Fibroblast of skin of left quadriceps (primary cell): ENCODE results near the gene TMEM132D.
A peak's percentile ranks its signal among the peaks of the same experiment; 100 is the strongest.
"Not testable (repeated sequence)": the region's sequence is repeated elsewhere in the genome, so short reads cannot be mapped to it uniquely, and the experiment has no call there.

Source experiments
- DNase-seq, 2 experiments: peaks; one replicate each; pipeline ENCODE4 v3.0.0-alpha.2; 2013; ENCODE audit warnings: low read depth in 2 of 2

The TMEM132D gene

DNA sequence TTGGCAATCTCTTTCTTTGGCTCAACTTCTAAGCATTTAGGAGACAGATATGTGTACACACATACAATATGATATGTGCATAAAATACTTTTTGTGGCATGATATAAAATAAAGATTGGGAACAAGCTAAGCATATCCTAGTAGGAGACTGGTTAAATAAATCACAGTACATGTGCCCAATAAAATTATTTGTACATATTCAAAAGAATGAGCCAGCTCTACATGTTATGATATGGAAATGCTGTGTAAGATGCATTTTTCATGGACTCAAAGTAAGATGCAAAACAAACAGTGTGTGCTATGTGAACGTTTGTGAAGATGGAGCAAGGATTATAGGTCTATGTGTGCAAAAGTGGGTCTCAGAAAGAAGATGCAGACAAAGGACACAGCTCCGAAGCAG, 311.4 kb downstream of the TMEM132D start:
- DNase-seq, result no peak

DNA sequence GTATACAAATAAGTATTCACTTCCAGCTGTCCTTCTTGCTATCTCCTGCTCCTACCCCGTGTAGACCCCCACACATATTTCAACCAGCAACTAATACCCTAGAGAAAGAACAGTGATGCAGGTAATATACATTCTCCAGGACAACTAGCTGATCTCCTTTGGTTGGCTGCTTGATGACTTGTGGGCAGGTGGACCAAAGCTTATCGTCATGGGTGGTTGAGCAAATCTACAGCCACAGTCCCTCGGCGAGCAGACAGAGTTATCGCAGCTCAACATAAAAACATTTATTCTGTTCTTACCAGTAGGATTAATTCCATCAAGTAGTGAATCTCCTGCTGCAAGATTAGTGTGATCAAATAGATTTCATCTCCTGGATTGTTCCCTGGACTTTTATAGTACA, 314.3 kb downstream of the TMEM132D start:
- DNase-seq, result no peak

DNA sequence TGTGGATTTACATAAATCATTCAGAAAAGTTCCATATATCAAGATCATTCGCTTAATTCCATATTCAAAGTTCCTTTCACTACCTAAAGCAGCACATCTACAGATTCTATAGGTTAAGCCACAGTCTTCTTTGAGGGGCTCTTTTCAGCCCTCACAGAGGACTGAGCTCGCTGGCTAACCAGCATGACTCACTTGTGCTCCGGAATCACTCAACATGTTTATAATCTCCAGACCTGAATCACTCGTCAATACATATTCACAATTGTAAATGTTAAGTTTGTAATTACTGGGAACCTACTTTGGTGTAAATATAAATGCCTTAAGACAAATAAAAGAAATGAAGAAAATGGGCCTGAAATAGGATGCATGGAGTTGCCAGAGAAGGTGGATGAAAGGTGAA, 315.7 kb downstream of the TMEM132D start:
- no peak for DNase-seq

DNA sequence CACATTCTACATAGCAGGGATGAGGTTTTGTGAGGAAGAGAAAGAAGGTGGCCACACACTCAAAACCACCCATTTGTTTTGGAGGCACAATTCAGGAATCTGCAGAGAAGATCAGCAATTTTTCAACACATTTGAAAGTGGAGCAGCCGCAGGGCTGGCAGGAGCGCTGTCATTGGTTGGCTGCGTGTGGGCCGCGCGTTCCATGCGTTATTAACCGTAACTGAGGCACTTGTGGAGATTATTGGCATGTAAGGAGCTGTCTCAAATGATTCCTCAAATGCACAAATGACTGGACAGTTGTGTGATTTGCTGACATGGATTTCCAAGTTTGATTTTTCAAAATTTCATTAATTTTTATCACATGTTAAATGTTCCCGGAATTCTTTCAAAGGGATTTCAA, 318.5 kb downstream of the TMEM132D start:
- no peak for DNase-seq

DNA sequence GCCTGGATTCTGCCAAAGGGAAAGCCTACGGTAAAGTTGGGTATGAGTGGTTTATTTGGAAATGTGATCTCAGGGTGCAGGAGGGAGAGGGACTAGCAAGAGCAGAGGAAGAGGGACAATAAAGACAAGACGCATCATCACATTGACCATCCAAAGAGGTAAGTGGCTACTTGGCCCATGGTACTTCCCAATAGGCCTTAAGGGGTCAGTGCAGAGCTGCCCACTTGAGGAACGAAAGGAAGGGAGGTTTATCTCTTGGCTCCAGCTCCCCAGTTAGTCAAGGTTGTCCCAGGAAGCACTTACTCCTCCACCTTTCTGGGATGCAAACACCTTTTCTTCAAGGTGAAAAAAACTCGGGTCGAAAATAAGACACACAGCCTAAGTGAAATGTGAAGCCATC, 323.9 kb downstream of the TMEM132D start:
- no peak for DNase-seq

DNA sequence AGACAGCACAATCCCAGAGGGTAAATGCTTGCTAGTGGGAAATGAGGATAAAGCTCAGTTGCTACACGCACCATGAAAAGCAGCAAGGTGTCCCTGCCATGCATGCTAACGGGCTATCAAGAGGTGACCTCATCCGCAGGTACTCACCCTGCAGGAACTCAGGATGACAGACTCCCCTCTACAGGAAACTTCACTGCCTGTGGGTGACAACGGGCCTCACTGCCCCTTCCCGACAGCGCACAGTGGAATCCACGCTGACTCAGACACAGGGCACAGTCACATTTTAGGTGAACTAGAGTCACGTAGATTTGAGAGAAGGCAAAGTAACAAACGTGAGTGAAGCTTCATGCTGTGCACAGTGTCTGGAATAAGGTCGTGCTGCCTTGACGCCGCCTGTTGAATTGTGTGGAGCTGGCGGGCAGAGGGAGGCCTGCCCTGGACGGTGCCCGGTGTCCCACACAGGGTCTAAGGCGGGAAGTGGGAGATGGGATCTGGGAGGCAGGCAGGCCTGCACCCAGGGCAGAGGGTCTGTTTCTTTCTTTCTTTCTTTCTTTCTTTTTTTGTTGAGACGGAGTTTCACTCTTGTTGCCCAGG, 331.8 kb downstream of the TMEM132D start:
- DNase-seq, result no peak

DNA sequence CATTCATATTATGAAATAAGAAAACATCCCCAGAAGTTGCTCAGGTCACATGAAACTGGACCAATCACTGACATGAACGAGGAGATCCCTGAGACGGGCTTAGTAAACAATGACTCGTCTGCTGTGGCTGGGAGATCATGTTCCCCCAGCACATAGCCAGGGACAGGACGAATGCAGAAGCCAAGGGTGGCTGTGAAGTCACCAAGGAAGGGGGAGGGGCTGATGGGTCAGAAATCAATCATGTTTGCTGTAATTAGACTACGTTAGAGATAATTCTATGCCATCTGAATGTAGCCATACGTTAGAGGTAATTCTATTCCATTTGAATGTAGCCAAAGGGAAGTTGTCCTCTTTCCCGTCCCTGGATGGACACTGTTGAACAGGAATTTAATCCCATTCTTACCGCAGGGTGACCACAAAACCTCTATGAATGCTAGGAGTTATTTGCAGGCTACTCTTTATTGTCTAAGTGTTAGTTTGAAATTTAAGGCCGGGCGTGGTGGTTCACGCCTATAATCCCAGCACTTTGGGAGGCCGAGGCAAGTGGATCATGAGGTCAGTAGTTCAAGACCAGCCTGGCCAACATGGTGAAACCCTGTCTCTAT, 332.9 kb downstream of the TMEM132D start:
- no peak for DNase-seq

DNA sequence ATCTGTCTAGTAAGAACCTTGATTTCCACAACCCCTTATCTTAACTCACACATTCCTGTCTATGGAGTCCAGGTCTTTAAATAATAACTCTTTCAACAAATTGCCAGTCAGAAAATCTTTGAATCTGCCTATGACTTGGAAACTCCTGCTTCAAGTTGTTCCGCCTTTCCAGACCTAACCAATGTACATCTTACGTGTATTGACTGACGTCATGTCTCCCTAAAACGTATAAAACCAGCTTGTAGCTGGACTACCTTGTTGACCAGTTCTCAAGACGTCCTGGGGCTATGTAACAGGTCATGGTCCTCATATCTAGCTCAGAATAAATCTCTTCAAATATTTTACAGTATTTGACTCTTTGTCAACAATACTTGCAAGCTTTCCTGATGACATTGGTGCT, 337.0 kb downstream of the TMEM132D start:
- no peak for DNase-seq

DNA sequence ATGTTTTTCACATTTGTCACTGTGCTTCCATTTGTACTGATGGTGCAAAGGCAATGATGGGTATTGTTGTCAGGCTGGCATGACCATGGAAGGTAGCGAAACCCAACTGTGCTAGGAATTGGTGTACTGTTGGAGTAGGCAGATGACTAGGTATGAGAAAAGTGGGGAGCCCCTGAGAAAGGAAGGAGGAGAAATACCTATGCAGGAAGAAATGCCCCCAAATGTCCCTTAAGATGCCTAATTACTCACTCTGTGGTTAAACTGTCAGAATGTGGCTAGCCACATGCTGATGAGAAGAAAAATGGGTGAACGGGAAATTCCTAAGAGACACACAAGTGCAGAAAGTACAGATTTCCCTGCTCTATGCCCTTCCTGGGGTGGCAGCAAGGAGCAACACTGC, 339.1 kb downstream of the TMEM132D start:
- DNase-seq, result no peak

DNA sequence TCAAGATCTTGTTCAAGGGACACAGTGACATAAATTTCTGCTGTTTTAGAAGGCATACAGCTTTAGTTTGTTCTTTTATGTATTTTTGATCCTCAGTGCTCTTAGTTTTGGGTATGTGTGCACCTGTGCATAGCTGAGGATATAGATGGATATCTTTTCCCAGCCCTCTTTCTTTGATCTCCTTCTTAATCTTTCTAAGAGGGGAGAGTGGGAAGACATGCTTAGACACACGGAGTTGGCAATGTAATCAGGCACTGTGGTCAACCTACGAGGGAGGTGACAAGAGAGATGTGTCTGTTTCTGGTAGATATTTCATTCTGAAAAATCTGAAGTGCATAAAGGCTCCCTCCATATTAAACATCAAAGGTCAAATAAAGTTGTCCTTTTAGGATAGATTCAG, 340.6 kb downstream of the TMEM132D start:
- DNase-seq, result no peak

DNA sequence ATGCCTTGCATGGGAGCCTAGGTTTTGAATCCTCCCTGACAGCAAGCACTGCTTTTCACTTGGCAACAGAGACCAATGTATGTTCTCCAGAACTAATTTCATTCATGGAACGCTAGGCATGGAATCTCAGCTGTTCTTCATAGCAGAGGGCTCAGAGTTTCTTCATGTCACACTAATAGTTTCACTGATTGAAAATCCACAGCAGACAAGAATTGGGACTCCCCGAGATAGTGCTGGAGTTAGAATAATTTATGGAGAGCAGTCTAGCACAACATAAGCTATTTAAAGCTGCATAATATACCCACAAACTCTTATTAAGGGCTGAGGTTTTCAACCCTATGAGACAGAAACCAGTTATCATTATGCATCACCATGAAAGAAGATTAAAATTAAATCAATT, 342.5 kb downstream of the TMEM132D start:
- no peak for DNase-seq

DNA sequence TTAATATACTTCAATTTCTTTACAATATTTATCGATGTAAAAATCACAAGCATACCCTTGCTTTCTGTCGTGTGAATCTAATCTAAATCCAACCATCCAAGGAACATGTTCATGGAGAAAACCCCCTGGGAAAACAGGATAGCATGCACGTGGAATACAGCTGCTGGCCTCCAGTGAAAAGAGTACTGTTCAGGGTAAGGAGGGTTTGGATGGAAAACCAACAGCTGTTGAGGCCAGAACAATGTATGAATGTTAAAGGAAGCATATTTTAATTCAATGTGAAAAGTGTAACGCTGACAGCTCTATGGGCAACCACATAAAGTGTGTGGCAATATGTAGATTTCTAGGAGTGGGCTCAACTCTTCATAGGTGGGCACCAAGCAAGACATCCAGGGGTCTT, 344.0 kb downstream of the TMEM132D start:
- DNase-seq, result no peak

DNA sequence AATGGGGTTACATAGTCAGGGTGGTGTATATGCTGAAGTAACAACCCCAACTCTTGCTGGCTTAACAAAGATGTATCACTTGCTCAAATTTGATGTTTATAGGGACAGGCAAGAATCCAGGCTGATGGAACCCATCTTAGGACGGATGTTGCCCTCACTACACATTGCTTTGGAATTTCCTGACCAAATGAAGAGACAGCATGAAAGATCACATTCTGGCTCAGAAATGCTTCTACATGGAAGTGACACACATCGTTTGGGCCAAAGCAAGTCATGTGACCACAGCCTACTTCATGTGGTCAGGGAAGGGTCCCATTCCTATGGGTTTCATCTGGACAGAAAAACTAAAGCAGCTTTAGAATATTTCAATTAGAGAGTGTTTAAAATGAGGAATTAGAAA, 345.8 kb downstream of the TMEM132D start:
- DNase-seq, result peak; percentile 7 to 20

DNA sequence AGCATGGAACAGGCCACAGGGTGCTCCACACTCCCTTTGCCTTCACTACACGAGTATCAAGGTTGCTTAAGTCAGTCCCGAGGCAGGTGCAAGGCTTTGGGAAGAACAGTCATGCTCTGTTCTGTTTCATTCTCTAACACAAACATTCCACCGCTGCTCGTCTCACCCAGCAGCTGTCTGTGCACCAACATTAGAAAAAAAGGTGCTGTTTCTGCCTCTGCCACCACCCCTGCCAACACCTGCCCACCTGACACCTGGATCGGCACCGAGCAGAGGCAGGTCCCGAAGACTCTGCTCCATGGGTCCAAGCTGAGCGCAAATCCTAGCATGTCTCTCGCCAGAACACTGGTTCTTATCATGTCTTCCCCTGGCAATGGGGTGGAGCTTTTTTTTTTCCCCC, 347.7 kb downstream of the TMEM132D start:
- DNase-seq, result no peak

DNA sequence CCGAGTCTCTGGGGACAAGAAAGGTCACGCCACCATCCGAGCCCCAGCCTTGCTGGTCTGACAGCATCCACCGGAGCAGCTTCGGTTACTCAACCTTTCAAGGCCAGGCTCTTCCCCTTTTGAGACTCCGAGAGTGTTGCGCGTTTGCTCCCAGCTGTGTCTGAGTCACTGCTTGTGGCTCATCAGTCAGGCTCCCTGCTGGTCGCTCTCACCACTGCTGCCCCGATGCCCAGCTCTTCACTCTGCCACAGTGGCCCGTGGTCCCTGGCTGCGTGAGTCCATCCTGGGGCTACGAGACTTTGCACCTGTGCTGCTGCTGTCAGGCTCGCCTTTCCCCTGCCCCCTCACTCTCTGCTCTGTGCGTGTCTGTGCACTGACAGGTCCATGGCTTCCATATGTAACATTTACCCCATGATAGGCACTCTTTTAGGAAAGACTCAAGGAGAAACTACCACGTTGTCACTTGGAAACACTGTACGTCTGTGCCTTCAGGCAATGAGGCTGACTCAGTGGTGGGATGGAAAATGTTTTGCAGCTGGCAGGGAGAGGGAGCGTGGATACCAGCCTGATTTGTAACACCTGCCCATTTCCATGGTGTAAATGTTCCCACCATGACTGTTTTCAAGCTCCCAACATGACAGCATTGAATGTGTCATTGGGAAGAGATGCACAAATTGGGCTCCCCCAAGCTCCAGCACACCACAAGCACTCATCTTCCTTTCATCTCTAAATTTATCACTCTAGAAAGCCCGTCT, 350.7 kb downstream of the TMEM132D start:
- DNase-seq, result no peak

DNA sequence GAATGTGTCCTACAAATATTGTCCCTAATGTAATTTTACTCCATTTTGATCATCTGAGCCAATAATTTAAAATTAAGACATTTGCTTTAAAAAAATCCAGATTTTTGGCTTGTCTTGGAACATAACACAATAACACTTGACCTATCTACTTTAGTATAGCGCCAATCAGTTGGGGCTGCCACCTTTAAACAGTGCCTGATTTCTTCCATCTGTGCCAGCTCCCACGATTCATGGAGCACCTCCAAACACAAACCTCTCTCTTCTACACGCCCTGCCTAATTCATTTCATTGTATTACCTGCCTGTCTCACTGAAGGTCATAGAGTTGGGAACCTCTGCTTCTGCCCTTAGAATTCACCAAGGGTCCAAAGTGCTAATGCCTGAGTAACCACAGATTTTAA, 352.4 kb downstream of the TMEM132D start:
- DNase-seq, result no peak

DNA sequence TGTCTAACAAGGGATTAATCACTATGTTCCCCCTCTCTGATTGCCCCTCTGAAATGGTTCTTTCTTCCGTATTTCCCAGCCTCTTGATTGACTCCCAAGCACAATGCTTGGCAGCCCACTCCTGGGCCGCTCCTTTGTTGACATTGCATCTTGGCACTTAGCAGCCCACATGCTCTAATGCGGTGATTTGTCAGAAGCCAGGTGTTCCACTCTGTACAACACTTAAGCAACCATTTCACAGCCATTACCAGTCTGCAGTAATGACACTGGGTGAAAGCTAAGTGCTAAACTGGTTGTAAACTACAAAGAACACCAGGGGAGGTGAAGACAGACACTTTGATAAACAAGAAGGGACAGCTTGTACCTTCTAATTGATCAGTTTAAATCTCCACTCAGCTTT, 353.5 kb downstream of the TMEM132D start:
- no peak for DNase-seq

DNA sequence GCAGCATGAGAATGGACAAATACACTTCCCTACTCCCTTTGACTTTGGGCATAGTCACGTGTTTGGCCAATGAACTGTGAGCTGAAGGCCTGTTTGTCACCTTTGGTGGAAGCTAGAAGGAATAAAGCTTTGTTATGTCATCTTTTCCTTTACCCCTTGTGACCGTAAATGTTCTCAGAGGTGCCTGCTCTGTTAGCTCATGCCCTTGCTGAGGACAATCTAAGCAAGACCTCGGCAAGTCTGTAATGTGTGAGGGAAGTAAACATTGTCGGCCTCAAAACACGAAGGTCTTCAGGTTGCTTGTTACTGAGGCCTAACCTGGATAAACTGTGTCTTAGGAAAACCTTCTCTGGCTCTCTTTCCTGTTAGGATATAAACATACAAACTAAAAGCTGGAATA, 354.2 kb downstream of the TMEM132D start:
- no peak for DNase-seq

DNA sequence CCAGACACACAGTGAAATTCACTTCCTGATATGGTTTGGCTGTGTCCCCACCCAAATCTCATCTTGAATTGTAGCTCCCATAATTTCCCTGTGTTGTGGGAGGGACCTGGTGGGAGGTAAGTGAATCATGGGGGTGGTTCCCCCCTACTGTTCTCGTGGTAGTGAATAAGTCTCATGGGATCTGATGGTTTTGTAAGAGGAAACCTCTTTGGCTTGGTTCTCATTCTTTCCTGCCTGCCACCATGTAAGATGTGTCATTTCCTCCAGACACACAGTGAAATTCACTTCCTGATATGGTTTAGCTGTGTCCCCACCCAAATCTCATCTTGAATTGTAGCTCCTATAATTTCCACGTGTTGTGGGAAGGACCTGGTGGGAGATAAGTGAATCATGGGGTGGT, 354.8 kb downstream of the TMEM132D start:
- DNase-seq, result not testable (repeated sequence)

DNA sequence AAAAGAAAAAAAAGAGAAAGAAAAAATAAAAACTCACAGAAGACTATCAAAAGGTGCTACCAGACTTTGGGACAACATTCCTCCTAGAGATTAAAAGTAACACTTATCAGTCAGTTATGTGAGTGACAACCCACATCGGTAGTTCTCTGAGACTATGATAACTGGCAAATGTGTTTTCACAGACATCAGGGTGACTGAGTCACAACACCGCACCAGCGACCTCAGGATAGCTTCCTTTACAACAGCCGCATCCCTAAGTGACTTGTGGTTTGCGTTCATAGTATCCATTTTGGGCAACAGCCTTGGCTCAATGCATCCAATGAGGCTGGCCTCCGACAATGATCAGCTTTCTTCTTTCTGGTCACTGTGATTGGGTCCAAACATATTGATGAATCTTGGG, 359.1 kb downstream of the TMEM132D start:
- DNase-seq, result no peak

DNA sequence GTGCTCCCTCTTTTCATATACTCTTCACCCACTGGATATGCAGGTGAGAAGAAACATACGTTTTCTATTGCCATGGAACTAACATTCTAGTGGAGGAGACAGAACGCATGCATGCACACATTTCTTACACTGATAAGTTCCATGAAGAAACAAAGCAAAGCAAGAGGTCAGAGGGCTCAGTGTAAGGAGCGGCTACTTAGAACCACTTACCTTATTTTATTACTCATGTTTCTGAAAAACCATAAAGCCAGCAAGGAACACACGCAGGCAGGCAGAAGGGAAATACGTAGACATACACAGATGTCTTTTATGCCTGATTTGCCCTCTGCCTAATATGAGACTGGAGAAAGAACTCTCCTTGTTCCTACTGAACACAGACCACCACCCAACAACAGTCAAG, 362.9 kb downstream of the TMEM132D start:
- DNase-seq, result no peak

DNA sequence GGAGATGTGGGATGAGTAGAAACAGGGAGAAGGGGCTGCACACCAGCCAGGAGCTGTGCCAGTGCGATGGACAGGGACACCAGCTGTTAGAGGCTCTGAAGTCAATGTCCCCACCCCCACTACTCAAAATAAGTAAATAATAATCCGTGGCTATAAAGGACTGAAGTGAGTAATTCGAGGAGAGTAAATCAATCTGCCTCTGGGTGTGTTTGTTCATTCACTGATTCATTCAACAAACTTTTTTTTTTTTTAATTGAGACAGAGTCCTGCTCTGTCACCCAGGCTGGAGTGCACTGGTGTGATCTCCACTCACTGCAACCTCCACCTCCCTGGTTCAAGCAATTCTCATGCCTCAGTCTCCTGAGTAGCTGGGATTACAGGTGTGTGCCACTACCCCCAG, 363.6 kb downstream of the TMEM132D start:
- DNase-seq, result no peak

DNA sequence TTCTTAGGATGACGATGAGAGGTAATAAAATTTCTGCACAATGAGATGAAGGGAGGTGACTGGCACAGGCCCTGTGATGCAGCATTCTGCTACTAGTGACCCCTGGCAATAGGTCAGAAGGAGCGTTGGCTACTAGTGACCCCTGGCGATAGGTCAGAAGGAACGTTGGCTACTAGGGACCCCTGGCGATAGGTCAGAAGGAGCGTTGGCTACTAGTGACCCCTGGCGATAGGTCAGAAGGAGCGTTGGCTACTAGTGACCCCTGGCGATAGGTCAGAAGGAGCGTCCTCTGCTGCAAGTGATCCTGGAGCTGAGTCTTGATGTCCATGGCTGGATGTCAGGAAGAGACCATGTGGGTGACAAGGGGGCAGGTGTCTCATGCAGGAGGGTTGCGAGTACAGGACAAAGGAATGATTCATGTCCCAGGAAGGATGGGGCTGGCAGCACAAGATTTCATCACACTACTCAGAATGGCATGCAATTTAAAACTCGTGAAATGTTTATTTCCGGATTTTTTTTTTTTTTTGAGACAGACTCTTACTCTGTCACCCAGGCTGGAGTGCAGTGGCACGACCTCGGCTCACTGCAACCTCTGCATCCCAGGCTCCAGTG, 365.0 kb downstream of the TMEM132D start:
- DNase-seq, result not testable (repeated sequence)
